Heart right ventricle (tissue), 16 donors: Measurements from ENCODE around the gene SELENOP. TPM values are rescaled to one million over a fixed set of nuclear protein-coding genes. Genes with fewer than 3 reads are reported as not detected.

Experiments
- ATAC-seq, 8 donors: fragments of 200-7000 bp; cut with Tn5 transposase; one replicate each; pipeline ENCODE4 v1.9.1; 2020; ENCODE audit warnings: mild to moderate bottlenecking in 8 of 8, moderate library complexity in 8 of 8, moderate number of reproducible peaks in 1 of 8
- DNase-seq, 2 donors: peaks; one replicate each; pipeline ENCODE4 v3.0.0-alpha.2; 2020
- H3K27ac ChIP-seq, 10 donors: fragments of 200-600 bp; sonication (generic) in 2 of 10; one replicate each; pipeline versions ENCODE4 v1.5.0 to v1.8.0; 2020 to 2022; ENCODE audit warnings: mild to moderate bottlenecking in 3 of 10
- H3K27me3 ChIP-seq, 7 donors: fragments of 200-600 bp; one replicate each; pipeline ENCODE4 v1.8.0; 2021 to 2022; ENCODE audit warnings: mild to moderate bottlenecking in 2 of 7
- H3K36me3 ChIP-seq, 9 donors: fragments of 200-600 bp; sonication (generic) in 1 of 9; one replicate each; pipeline versions ENCODE4 v1.5.0 to v1.8.0; 2020 to 2022; ENCODE audit warnings: mild to moderate bottlenecking in 2 of 9
- H3K4me1 ChIP-seq, 9 donors: fragments of 200-600 bp; sonication (generic) in 1 of 9; one replicate each; pipeline versions ENCODE4 v1.5.0 to v1.8.0; 2020 to 2022; ENCODE audit warnings: mild to moderate bottlenecking in 4 of 9
- H3K4me3 ChIP-seq, 10 donors: fragments of 200-600 bp; sonication (generic) in 2 of 10; one replicate each; pipeline versions ENCODE4 v1.5.0 to v1.8.0; 2020 to 2022; ENCODE audit warnings: mild to moderate bottlenecking in 7 of 10, moderate library complexity in 2 of 10
- H3K9me3 ChIP-seq, 11 donors: fragments of 200-600 bp in 10 of 11; sonication (generic) in 2 of 11; one replicate each; pipeline versions ENCODE4 v1.5.0 to v1.8.0; 2013 to 2022; ENCODE audit warnings: mild to moderate bottlenecking in 2 of 11, control low read depth in 1 of 11, moderate library complexity in 1 of 11
- CTCF ChIP-seq, 9 donors: fragments of 200-600 bp; sonication (generic) in 2 of 9; IDR thresholded peaks; one replicate each; pipeline versions ENCODE4 v1.5.0 to v1.8.0; 2021 to 2022; ENCODE audit warnings: antibody characterized with exemption in 9 of 9, mild to moderate bottlenecking in 5 of 9, moderate library complexity in 1 of 9
- WGBS, 2 donors: extraction: QIAGEN DNeasy Blood & Tissue Kit; methylation state at CpG; one replicate each; pipeline ENCODE4 v1.1.7; 2013; ENCODE audit warnings: inconsistent platforms in 1 of 2; 5-methylcytosine and 5-hydroxymethylcytosine counted together
- intact Hi-C, 10 donors: fragments of 100-400 bp; cut with DNase I; formaldehyde crosslinking; loops; one replicate each; pipeline versions ENCODE4 v1.11.1 to v1.14.2; 2022
- polyA plus RNA-seq, 2 donors: library from polyadenylated mRNA; stranded (reverse); fragments of 200-250 nt; gene quantifications; one replicate each; pipeline ENCODE4 v1.2.3, GENCODE V29; 2013
- total RNA-seq, 10 donors: library from RNA; stranded (reverse); fragmentation: NEBNext Ultra II Directional in 3 of 10; extraction: Animal tissue kit (Norgen Biotek cat#: 25700) in 3 of 10; gene quantifications; one replicate each; pipeline versions ENCODE4 v1.2.1 to v1.2.4, GENCODE V29; 2021 to 2023
- donor health status: Arrhythmogenic right ventricular cardiomyopathy.
- donor health status: ischemic (EF 13 %, LVEDD 7.1; RV severe dilation, severe dysfunction).
- donor health status: healthy with polysubstance abuse.
- donor health status: DM: no; HTN: yes; CAD: no.
- donor health status: DM: no; HTN: no; CAD: no.
- donor health status: ischemic (EF 25% LVEDD 6.9; RV normal size, moderate dysfunction).
- donor health status: ischemic (EF 25% LVEDD 5.7; RV mildly dilated, moderate dysfunction).
- donor health status: healthy.
- donor health status: DM: yes; HTN: yes; CAD: no.
- donor health status: Ischemic cardiomyopathy.
- donor health status: ischemic (EF 35%, LVEDD 5.7; RV mildly dilated, moderate dysfunction).
- donor health status: nonischemic (EF 11% LVEDD 7.7; RV severe dilation, severe dysfunction).
- donor health status: DM: yes; HTN: yes; CAD: no.
- donor health status: PGD.
- donor health status: ischemic (EF 29% LVEDD 5.4; RV normal size, mild dysfunction).
- donor health status: nonischemic (EF 23%, LVEDD 6.1; RV moderate dilation, normal function).

SELENOP gene
- total and polyA plus RNA-seq, 12 donors, result 45.9 to 373 (median 169) TPM

GRCh38 chr5:42855811-42856210 is 44.1 kb upstream of the SELENOP start:
- TF ChIP-seq CTCF (IDR thresholded peaks at IDR 0.05), result no peak
- 21 to 30% methylated on average over 2 of the region's 2 CpGs for WGBS, 2 donors
- peak in 1 of 8 donors; percentile 41 for ATAC-seq
- no peak overlapping the region for H3K4me3 ChIP-seq
- intact Hi-C loops, result no loop called here
- no peak overlapping the region for H3K27ac ChIP-seq
- no peaks in the 10 kb centered on the region for H3K27me3 ChIP-seq
- DNase-seq, result no peak
- peaks cover 0 to 26% (median 12%) of the 10 kb centered on the region in 9 donors for H3K4me1 ChIP-seq
- peaks cover 0 to 5% (median 0%) of the 10 kb centered on the region in 11 donors for H3K9me3 ChIP-seq
- no peaks in the 10 kb centered on the region for H3K36me3 ChIP-seq

- no peak for TF ChIP-seq CTCF (IDR thresholded peaks at IDR 0.05)
- H3K27me3 ChIP-seq, result no peaks in the 10 kb centered on the region
- no peak overlapping the region for H3K27ac ChIP-seq
- peaks cover 0 to 26% (median 12%) of the 10 kb centered on the region in 9 donors for H3K4me1 ChIP-seq
- no peaks in the 10 kb centered on the region for H3K36me3 ChIP-seq
- ATAC-seq (no peak), DNase-seq (no peak)
- H3K9me3 ChIP-seq, result peaks cover 0 to 3% (median 0%) of the 10 kb centered on the region in 11 donors
- H3K4me3 ChIP-seq, result no peak overlapping the region
- intact Hi-C loops, result no loop called here
These were observed 43.7 kb upstream of the SELENOP start for GRCh38 chr5:42855386-42855785.

DNA sequence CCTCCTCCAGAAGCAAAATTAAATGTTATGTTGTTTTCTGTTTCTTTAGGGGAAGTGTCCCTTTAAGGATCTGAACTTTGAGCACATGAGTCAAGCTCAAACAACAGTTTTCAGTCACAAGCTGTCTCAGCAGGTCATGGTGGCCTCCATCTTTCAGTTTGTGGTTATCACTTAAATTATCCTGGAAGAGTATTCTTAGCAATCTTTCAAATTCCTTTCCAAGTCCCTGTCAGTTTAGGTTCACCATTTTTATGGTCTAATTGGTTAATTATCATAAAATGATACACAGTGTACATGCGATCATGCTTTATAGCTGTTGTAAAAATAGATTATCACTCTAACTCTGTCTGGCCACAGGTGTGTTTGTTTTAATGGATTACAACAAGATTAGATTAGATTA is 43.1 kb upstream of the SELENOP start:
- Histone ChIP-seq H3K36me3 (no peaks in the 10 kb centered on the region), H3K27ac (no peak overlapping the region), H3K27me3 (no peaks in the 10 kb centered on the region), H3K9me3 (peaks cover 0 to 3% (median 0%) of the 10 kb centered on the region in 11 donors), H3K4me1 (peaks cover 0 to 26% (median 12%) of the 10 kb centered on the region in 9 donors), H3K4me3 (no peak overlapping the region)
- TF ChIP-seq CTCF (IDR thresholded peaks at IDR 0.05), result no peak
- intact Hi-C loops, result no loop called here
- DNase-seq (no peak), ATAC-seq (no peak)
- 93 to 94% methylated on average over 1 of the region's 1 CpG for WGBS, 2 donors

DNA sequence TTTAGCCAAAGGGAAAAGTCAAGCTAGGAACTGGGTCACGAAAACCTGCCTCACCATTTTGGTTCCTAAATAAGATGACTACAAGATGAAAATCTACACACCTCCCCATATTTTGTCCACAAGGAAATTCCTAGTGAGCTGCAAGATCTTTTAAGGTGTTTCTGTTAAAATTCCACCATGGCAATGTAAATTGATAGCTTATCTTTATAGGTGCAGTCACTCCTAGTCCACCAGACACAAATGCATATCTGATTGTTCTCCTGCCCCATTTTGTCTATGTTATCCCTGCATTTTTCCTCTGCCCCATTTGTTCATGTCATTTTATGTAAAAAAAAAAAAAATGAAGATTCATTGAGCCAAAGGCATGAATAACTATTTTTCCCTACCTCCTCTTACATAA is 41.1 kb upstream of the SELENOP start:
- DNase-seq (no peak), ATAC-seq (no peak)
- Histone ChIP-seq H3K27me3 (no peaks in the 10 kb centered on the region), H3K4me3 (no peak overlapping the region), H3K9me3 (peaks cover 0 to 3% (median 0%) of the 10 kb centered on the region in 11 donors), H3K4me1 (peaks cover 0 to 13% (median 1%) of the 10 kb centered on the region in 9 donors), H3K27ac (no peak overlapping the region), H3K36me3 (no peaks in the 10 kb centered on the region)
- WGBS, 2 donors, result 96 to 100% methylated on average over 1 of the region's 1 CpG
- intact Hi-C loops, result no loop called here
- no peak for TF ChIP-seq CTCF (IDR thresholded peaks at IDR 0.05)
